ENCODE data around the gene GDPD3. TPM values are rescaled to one million over a fixed set of nuclear protein-coding genes. Genes with fewer than 3 reads are reported as not detected.
"Not testable (repeated sequence)": the region's sequence is repeated elsewhere in the genome, so short reads cannot be mapped to it uniquely, and the experiment has no call there.

Gene GDPD3
- total and polyA plus RNA-seq, 5 donors: 1.3 to 3.7 (median 2.9) TPM

GRCh38 chr16:30142672-30143346 lies 29.5 kb upstream of the GDPD3 start:
- no peaks in the 10 kb centered on the region for H3K27me3 ChIP-seq (ENCODE audit: control insufficient read depth, insufficient read depth)
- no peaks in the 10 kb centered on the region for H3K4me1 ChIP-seq (ENCODE audit: control insufficient read depth, insufficient read depth, low read length)
- no peak overlapping the region for H3K27ac ChIP-seq (ENCODE audit: low read length)
- intact Hi-C loops (cut with DNase I): no loop called here
- WGBS: 82% methylated on average over 13 of the region's 13 CpGs
- H3K4me3 ChIP-seq (ENCODE audit: low read length): no peak overlapping the region
- DNase-seq (peak in 1 of 3 donors; percentile 7), ATAC-seq (no peak)
- H3K9me3 ChIP-seq (ENCODE audit: control insufficient read depth, low read length): no peaks in the 10 kb centered on the region

- H3K9me3 ChIP-seq (ENCODE audit: control insufficient read depth, low read length): no peaks in the 10 kb centered on the region
- no peak overlapping the region for H3K4me3 ChIP-seq (ENCODE audit: low read length)
- no peaks in the 10 kb centered on the region for H3K27me3 ChIP-seq (ENCODE audit: control insufficient read depth, insufficient read depth)
- DNase-seq (no peak), ATAC-seq (no peak)
- no peaks in the 10 kb centered on the region for H3K4me1 ChIP-seq (ENCODE audit: control insufficient read depth, insufficient read depth, low read length)
- no peak overlapping the region for H3K27ac ChIP-seq (ENCODE audit: low read length)
- 92% methylated on average over 2 of the region's 2 CpGs for WGBS
- intact Hi-C loops (cut with DNase I): no loop called here
These were observed 28.4 kb upstream of the GDPD3 start for GRCh38 chr16:30141750-30142149.

GRCh38 chr16:30139583-30140481 lies 26.5 kb upstream of the GDPD3 start:
- ATAC-seq (no peak), DNase-seq (peak in 1 of 3 donors; percentile 16)
- WGBS: 70% methylated on average over 13 of the region's 13 CpGs
- intact Hi-C loops (cut with DNase I): no loop called here
- no peaks in the 10 kb centered on the region for H3K4me1 ChIP-seq (ENCODE audit: control insufficient read depth, insufficient read depth, low read length)
- H3K27ac ChIP-seq (ENCODE audit: low read length): no peak overlapping the region
- H3K27me3 ChIP-seq (ENCODE audit: control insufficient read depth, insufficient read depth): no peaks in the 10 kb centered on the region
- H3K9me3 ChIP-seq (ENCODE audit: control insufficient read depth, low read length): no peaks in the 10 kb centered on the region
- no peak overlapping the region for H3K4me3 ChIP-seq (ENCODE audit: low read length)

- H3K27ac ChIP-seq (ENCODE audit: low read length): no peak overlapping the region
- intact Hi-C loops (cut with DNase I): no loop called here
- DNase-seq (peak in 1 of 3 donors; percentile 9), ATAC-seq (no peak)
- no peaks in the 10 kb centered on the region for H3K27me3 ChIP-seq (ENCODE audit: control insufficient read depth, insufficient read depth)
- no peak overlapping the region for H3K4me3 ChIP-seq (ENCODE audit: low read length)
- H3K9me3 ChIP-seq (ENCODE audit: control insufficient read depth, low read length): no peaks in the 10 kb centered on the region
- H3K4me1 ChIP-seq (ENCODE audit: control insufficient read depth, insufficient read depth, low read length): no peaks in the 10 kb centered on the region
- WGBS: 80% methylated on average over 8 of the region's 8 CpGs
These were observed 24.6 kb upstream of the GDPD3 start for GRCh38 chr16:30137897-30138296.

GRCh38 chr16:30136971-30137605 lies 23.8 kb upstream of the GDPD3 start:
- peak in 1 of 3 donors; percentile 23 for DNase-seq
- peak in 1 of 2 donors; percentile 32 for ATAC-seq
- Histone ChIP-seq H3K27me3 (ENCODE audit: control insufficient read depth, insufficient read depth) (no peaks in the 10 kb centered on the region), H3K27ac (ENCODE audit: low read length) (no peak overlapping the region), H3K4me1 (ENCODE audit: control insufficient read depth, insufficient read depth, low read length) (peaks cover under 1% of the 10 kb centered on the region), H3K9me3 (ENCODE audit: control insufficient read depth, low read length) (no peaks in the 10 kb centered on the region), H3K4me3 (ENCODE audit: low read length) (no peak overlapping the region)
- intact Hi-C loops (cut with DNase I): no loop called here
- 68% methylated on average over 11 of the region's 11 CpGs for WGBS

- Histone ChIP-seq H3K27ac (ENCODE audit: low read length) (no peak overlapping the region), H3K9me3 (ENCODE audit: control insufficient read depth, low read length) (no peaks in the 10 kb centered on the region), H3K4me3 (ENCODE audit: low read length) (no peak overlapping the region), H3K27me3 (ENCODE audit: control insufficient read depth, insufficient read depth) (no peaks in the 10 kb centered on the region), H3K4me1 (ENCODE audit: control insufficient read depth, insufficient read depth, low read length) (peaks cover 3% of the 10 kb centered on the region)
- 64% methylated on average over 3 of the region's 3 CpGs for WGBS
- ATAC-seq: no peak
- intact Hi-C loops (cut with DNase I): no loop called here
- DNase-seq: no peak
These were observed 19.3 kb upstream of the GDPD3 start for GRCh38 chr16:30132591-30132990.

- no peak for ATAC-seq
- H3K27me3 ChIP-seq (ENCODE audit: control insufficient read depth, insufficient read depth): no peaks in the 10 kb centered on the region
- DNase-seq: peak in 1 of 3 donors; percentile 19
- no peak overlapping the region for H3K4me3 ChIP-seq (ENCODE audit: low read length)
- WGBS: 46% methylated on average over 4 of the region's 4 CpGs
- intact Hi-C loops (cut with DNase I): no loop called here
- no peaks in the 10 kb centered on the region for H3K9me3 ChIP-seq (ENCODE audit: control insufficient read depth, low read length)
- H3K27ac ChIP-seq (ENCODE audit: low read length): no peak overlapping the region
- H3K4me1 ChIP-seq (ENCODE audit: control insufficient read depth, insufficient read depth, low read length): peaks cover 3% of the 10 kb centered on the region
These were observed 18.6 kb upstream of the GDPD3 start for GRCh38 chr16:30131869-30132475.

GRCh38 chr16:30127993-30128392 lies 14.7 kb upstream of the GDPD3 start:
- no peak for DNase-seq
- Histone ChIP-seq H3K27me3 (ENCODE audit: control insufficient read depth, insufficient read depth) (no peaks in the 10 kb centered on the region), H3K27ac (ENCODE audit: low read length) (no peak overlapping the region), H3K4me3 (ENCODE audit: low read length) (no peak overlapping the region), H3K4me1 (ENCODE audit: control insufficient read depth, insufficient read depth, low read length) (peaks cover 3% of the 10 kb centered on the region), H3K9me3 (ENCODE audit: control insufficient read depth, low read length) (no peaks in the 10 kb centered on the region)
- 98% methylated on average over 1 of the region's 1 CpG for WGBS
- no peak for ATAC-seq
- intact Hi-C loops (cut with DNase I): no loop called here

- H3K4me1 ChIP-seq (ENCODE audit: control insufficient read depth, insufficient read depth, low read length); ATAC-seq; H3K27ac ChIP-seq (ENCODE audit: low read length); H3K4me3 ChIP-seq (ENCODE audit: low read length); H3K9me3 ChIP-seq (ENCODE audit: control insufficient read depth, low read length); H3K27me3 ChIP-seq (ENCODE audit: control insufficient read depth, insufficient read depth); intact Hi-C loops (cut with DNase I): not testable (repeated sequence)
- peak in 1 of 3 donors; percentile 32 for DNase-seq
- WGBS: 92% methylated on average over 9 of the region's 9 CpGs
These were observed 12.4 kb upstream of the GDPD3 start for GRCh38 chr16:30125690-30126089.

GRCh38 chr16:30124985-30125379 lies 11.6 kb upstream of the GDPD3 start:
- no peak overlapping the region for H3K4me3 ChIP-seq (ENCODE audit: low read length)
- peaks cover 3% of the 10 kb centered on the region for H3K4me1 ChIP-seq (ENCODE audit: control insufficient read depth, insufficient read depth, low read length)
- WGBS: 93% methylated on average over 4 of the region's 4 CpGs
- DNase-seq: peak in 1 of 3 donors; percentile 13
- intact Hi-C loops (cut with DNase I): no loop called here
- no peaks in the 10 kb centered on the region for H3K27me3 ChIP-seq (ENCODE audit: control insufficient read depth, insufficient read depth)
- no peak for ATAC-seq
- no peak overlapping the region for H3K27ac ChIP-seq (ENCODE audit: low read length)
- H3K9me3 ChIP-seq (ENCODE audit: control insufficient read depth, low read length): no peaks in the 10 kb centered on the region
